Parathyroid adenoma (tissue), 2 donors: ENCODE results near the gene TRIM39.

ENCODE experiments used
- H2AFZ ChIP-seq: fragments of 300-600 bp; sonication (generic); one replicate; pipeline ENCODE4 v1.7.0; 2017; ENCODE audit warnings: antibody characterized with exemption, mild to moderate bottlenecking
- H3K27ac ChIP-seq: fragments of 300-600 bp; sonication (generic); one replicate; pipeline ENCODE4 v1.7.0; 2017
- H3K27me3 ChIP-seq: fragments of 300-600 bp; sonication (generic); one replicate; pipeline ENCODE4 v1.7.0; 2017; ENCODE audit warnings: low read length; ENCODE audit not compliant: control insufficient read depth, insufficient read depth
- H3K36me3 ChIP-seq: fragments of 300-600 bp; sonication (generic); one replicate; pipeline ENCODE4 v1.7.0; 2017; ENCODE audit warnings: low read length; ENCODE audit not compliant: control insufficient read depth, insufficient read depth
- H3K4me1 ChIP-seq: fragments of 300-600 bp; sonication (generic); one replicate; pipeline ENCODE4 v1.7.0; 2017; ENCODE audit warnings: control low read depth
- H3K4me2 ChIP-seq: fragments of 300-600 bp; sonication (generic); one replicate; pipeline ENCODE4 v1.7.0; 2017; ENCODE audit warnings: low read length
- H3K4me3 ChIP-seq: fragments of 300-600 bp; sonication (generic); one replicate; pipeline ENCODE4 v1.7.0; 2017; ENCODE audit warnings: low read depth, low read length
- H3K79me2 ChIP-seq: fragments of 300-600 bp; sonication (generic); one replicate; pipeline ENCODE4 v1.7.0; 2017; ENCODE audit warnings: control low read depth
- H3K9ac ChIP-seq: fragments of 300-600 bp; sonication (generic); one replicate; pipeline ENCODE4 v1.7.0; 2017; ENCODE audit warnings: mild to moderate bottlenecking
- H3K9me3 ChIP-seq: fragments of 300-600 bp; sonication (generic); one replicate; pipeline ENCODE4 v1.7.0; 2017; ENCODE audit warnings: low read length; ENCODE audit not compliant: control insufficient read depth
- CTCF ChIP-seq: fragments of 300-600 bp; sonication (generic); IDR thresholded peaks from one replicate; pipeline ENCODE4 v1.7.0; 2017; ENCODE audit warnings: antibody characterized with exemption, mild to moderate bottlenecking
- donor health status: primary hyperparathyroidism.

Gene TRIM39

GRCh38 chr6:30312676-30313321 lies 13.9 kb upstream of the TRIM39 start:
- no peak overlapping the region for H2AFZ ChIP-seq
- no peaks in the 10 kb centered on the region for H3K27me3 ChIP-seq
- H3K4me2 ChIP-seq = no peak overlapping the region
- no peaks in the 10 kb centered on the region for H3K36me3 ChIP-seq
- no peak overlapping the region for H3K27ac ChIP-seq
- no peak overlapping the region for H3K9ac ChIP-seq
- peaks cover 56% of the 10 kb centered on the region for H3K79me2 ChIP-seq
- H3K4me1 ChIP-seq = peaks cover 5% of the 10 kb centered on the region
- TF ChIP-seq CTCF = no peak
- no peaks in the 10 kb centered on the region for H3K9me3 ChIP-seq
- H3K4me3 ChIP-seq = no peak overlapping the region

GRCh38 chr6:30315156-30315555 lies 11.6 kb upstream of the TRIM39 start:
- Histone ChIP-seq H3K9ac (no peak overlapping the region), H3K9me3 (no peaks in the 10 kb centered on the region), H3K79me2 (peaks cover 59% of the 10 kb centered on the region), H3K4me3 (no peak overlapping the region), H3K4me1 (peaks cover 1% of the 10 kb centered on the region), H3K27ac (no peak overlapping the region), H3K4me2 (no peak overlapping the region), H3K27me3 (no peaks in the 10 kb centered on the region), H3K36me3 (no peaks in the 10 kb centered on the region), H2AFZ (no peak overlapping the region)
- no peak for TF ChIP-seq CTCF

GRCh38 chr6:30317913-30318589 lies 8.7 kb upstream of the TRIM39 start:
- Histone ChIP-seq H3K36me3 (no peaks in the 10 kb centered on the region), H3K9ac (no peak overlapping the region)

GRCh38 chr6:30319146-30319835 lies 7.4 kb upstream of the TRIM39 start:
- Histone ChIP-seq H2AFZ (no peak overlapping the region), H3K79me2 (peaks cover 64% of the 10 kb centered on the region), H3K9me3 (no peaks in the 10 kb centered on the region), H3K4me3 (no peak overlapping the region), H3K9ac (no peak overlapping the region), H3K27me3 (no peaks in the 10 kb centered on the region), H3K27ac (no peak overlapping the region), H3K4me2 (no peak overlapping the region), H3K4me1 (peaks cover 2% of the 10 kb centered on the region), H3K36me3 (no peaks in the 10 kb centered on the region)
- no peak for TF ChIP-seq CTCF

More at GRCh38 chr6:30317913-30318589, 8.7 kb upstream of the TRIM39 start:
- Histone ChIP-seq H3K9me3 (no peaks in the 10 kb centered on the region), H3K4me1 (no peaks in the 10 kb centered on the region), H3K27ac (no peak overlapping the region), H3K79me2 (peaks cover 66% of the 10 kb centered on the region), H3K4me3 (no peak overlapping the region), H3K4me2 (no peak overlapping the region), H2AFZ (no peak overlapping the region), H3K27me3 (no peaks in the 10 kb centered on the region)
- no peak for TF ChIP-seq CTCF
